Lower leg skin (tissue), 4 donors: ENCODE data around the gene TCEA2. TPM values are rescaled to one million over a fixed set of nuclear protein-coding genes. Genes with fewer than 3 reads are reported as not detected.

ENCODE experiments used
- DNase-seq, 2 donors: peaks; one replicate each; pipeline ENCODE4 v3.0.0-alpha.2; 2019; ENCODE audit warnings: low spot score in 2 of 2
- H3K4me3 ChIP-seq: fragments of 200-600 bp; sonication (generic); 2 replicates; pipeline ENCODE4 v1.5.1; 2017; ENCODE audit warnings: mild to moderate bottlenecking, low read depth; ENCODE audit not compliant: poor library complexity, severe bottlenecking
- POLR2A ChIP-seq, 2 donors: fragments of 450-650 bp; IDR thresholded peaks; one replicate each; pipeline ENCODE4 v1.6.1; 2016 to 2017; ENCODE audit warnings: antibody characterized with exemption in 2 of 2, mild to moderate bottlenecking in 1 of 2, moderate library complexity in 1 of 2
- WGBS, 2 donors: methylation state at CpG; one replicate each; pipeline ENCODE4 v1.1.5; 2018; 5-methylcytosine and 5-hydroxymethylcytosine counted together
- intact Hi-C: fragments of 100-400 bp; cut with DNase I; formaldehyde crosslinking; loops from one replicate; pipeline ENCODE4 v1.15.0; 2023; ENCODE audit warnings: low total_unique reads
- total RNA-seq, 4 donors: library from RNA; depleted of rRNA; stranded (reverse); fragments of >200 nt; gene quantifications; one replicate each; pipeline ENCODE4 v1.1.0, GENCODE V29; 2016
- TF ChIP-seq, protein P1 (sequence below), 3 donors: fragments of 450-650 bp; IDR thresholded peaks; one replicate each; pipeline ENCODE4 v1.5.1; 2016; ENCODE audit warnings: antibody characterized with exemption in 3 of 3, mild to moderate bottlenecking in 3 of 3, moderate library complexity in 2 of 3

TCEA2 gene
- total RNA-seq, 4 donors from 2014 or later: 16.5 to 52.3 (median 22.8) TPM

DNA sequence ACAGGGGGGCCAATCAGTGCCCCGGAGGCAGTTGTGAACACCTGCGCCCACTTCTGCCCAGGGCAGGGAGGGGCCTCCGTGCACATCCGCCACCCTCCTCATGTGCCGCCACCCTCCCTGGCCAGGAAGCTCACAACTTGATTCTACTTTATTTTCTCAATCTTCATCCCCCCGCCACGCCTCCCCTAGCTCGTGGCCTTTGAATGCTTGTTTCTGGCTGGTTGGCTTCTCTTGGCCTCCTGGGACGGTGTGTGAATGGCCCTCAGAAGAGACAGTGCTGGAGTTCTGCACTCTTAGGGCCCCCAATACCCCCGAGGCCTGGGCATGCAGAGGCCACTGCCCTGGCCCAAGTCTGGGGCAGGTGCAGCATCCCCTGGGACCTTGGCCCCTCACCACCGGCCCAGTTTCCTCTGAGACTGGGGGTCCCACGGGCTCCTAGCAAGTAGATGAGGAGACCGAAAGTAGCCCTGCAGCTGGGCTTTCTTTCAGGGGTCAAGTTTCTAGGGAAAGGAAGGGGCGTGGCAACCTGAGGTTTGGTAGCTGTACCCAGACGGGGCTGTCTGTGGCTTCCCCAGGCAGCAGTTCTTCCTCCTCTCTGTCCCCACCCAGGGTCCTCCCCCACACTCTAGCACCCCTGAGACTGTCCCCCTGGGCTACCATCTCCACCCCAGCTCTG lies 15.0 kb downstream of the TCEA2 start:
- DNase-seq: no peak
- 35 to 46% methylated on average over 15 of the region's 15 CpGs for WGBS, 2 donors
- intact Hi-C loops: no loop called here
- TF ChIP-seq POLR2A (IDR thresholded peaks at IDR 0.05): no peak
- TF ChIP-seq, protein P1, sequence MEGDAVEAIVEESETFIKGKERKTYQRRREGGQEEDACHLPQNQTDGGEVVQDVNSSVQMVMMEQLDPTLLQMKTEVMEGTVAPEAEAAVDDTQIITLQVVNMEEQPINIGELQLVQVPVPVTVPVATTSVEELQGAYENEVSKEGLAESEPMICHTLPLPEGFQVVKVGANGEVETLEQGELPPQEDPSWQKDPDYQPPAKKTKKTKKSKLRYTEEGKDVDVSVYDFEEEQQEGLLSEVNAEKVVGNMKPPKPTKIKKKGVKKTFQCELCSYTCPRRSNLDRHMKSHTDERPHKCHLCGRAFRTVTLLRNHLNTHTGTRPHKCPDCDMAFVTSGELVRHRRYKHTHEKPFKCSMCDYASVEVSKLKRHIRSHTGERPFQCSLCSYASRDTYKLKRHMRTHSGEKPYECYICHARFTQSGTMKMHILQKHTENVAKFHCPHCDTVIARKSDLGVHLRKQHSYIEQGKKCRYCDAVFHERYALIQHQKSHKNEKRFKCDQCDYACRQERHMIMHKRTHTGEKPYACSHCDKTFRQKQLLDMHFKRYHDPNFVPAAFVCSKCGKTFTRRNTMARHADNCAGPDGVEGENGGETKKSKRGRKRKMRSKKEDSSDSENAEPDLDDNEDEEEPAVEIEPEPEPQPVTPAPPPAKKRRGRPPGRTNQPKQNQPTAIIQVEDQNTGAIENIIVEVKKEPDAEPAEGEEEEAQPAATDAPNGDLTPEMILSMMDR (IDR thresholded peaks at IDR 0.05): no peak
- H3K4me3 ChIP-seq: no peak overlapping the region

DNA sequence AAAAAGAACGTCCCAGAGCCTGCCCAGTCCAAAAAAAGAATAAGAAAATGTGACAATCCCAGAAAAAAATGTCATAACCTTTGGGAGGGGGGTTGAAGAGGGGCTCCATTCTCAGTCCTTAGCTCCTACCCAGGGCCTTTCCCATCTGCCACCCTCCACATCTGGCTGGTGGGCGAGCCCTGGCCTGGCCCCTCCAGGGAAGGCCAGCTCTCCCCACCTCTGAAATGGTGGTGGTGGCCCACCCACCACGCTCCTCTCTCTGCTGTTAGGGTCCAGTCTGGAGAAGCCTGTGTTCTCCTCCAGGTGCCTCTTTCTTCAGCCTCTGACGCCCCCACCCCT lies 15.9 kb downstream of the TCEA2 start:
- no peak for TF ChIP-seq POLR2A (IDR thresholded peaks at IDR 0.05)
- TF ChIP-seq, protein P1 (IDR thresholded peaks at IDR 0.05): no peak
- 11 to 13% methylated on average over 4 of the region's 4 CpGs for WGBS, 2 donors
- DNase-seq: no peak
- peak overlapping the region; percentile 56 for H3K4me3 ChIP-seq
- intact Hi-C loops: no loop called here

- peak; percentile 64 to 94 for DNase-seq
- no peak for TF ChIP-seq POLR2A (IDR thresholded peaks at IDR 0.05)
- TF ChIP-seq, protein P1 (IDR thresholded peaks at IDR 0.05): no peak
- WGBS, 2 donors: 0 to 1% methylated on average over 9 to 34 of the region's 73 CpGs
These were observed 16.4 kb downstream of the TCEA2 start, which contains the start of gene RGS19 for GRCh38 chr20:64079273-64080012. RGS19 (minus strand) TSS chr20:64079518; CDS start chr20:64076886, 2,632 bp downstream.

DNA sequence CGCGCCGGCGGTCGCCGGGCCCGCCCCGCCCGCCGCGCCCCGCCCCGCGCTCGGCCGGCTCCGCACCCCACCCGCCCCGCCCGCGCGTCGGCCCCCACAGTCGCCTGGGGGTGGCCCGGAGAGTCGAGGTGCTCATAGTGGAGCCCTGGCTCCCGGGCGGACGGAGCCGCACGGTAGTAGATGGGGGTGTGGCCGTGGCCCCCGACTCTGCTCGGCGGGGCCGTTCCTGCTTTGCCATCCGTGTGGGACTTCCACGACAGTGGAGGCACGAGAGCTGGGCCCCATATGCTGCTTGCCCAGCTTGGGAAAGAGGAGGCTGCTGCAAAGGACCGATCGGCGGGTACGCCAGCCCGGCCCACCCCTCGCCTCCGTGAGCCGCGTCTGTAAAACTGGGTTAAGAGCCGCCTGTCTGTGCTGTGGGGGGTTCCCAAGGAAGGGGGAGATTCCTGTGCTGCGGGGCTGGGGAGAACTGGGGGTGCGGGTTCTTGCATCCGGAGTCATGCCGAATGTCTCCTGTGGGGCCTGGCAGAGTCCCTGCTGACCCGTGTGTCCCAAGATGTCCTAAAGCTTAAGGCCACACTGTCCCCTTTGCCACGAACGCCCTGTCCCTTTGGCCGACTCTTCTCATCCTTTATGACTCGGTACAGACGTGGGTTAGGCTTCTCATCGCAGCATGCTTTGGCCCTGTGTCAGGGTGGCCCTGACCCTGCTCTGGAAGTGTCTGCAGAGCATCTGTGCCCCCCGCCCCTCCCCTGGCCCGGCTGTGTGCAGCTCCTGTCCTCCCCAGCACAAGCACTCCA lies 17.2 kb downstream of the TCEA2 start, which contains the start of gene OPRL1:
Gene OPRL1 (plus strand): TSS at position 70 of the 800 bp plus-strand sequence. CDS start 12,639 bp downstream, outside the sequence.
- peak within 1 kb of the TSS; percentile 56 for H3K4me3 ChIP-seq
- TF ChIP-seq, protein P1 (IDR thresholded peaks at IDR 0.05): no peak
- TF ChIP-seq POLR2A (IDR thresholded peaks at IDR 0.05): no peak
- intact Hi-C loops: no loop called here
- WGBS, 2 donors: 12 to 16% methylated on average over 23 to 29 of the region's 62 CpGs
- DNase-seq: no peak

More at GRCh38 chr20:64079273-64080012, 16.4 kb downstream of the TCEA2 start, which contains the start of gene RGS19:
- peak within 1 kb of the TSS; percentile 56 for H3K4me3 ChIP-seq
- intact Hi-C loops: no loop called here

GRCh38 chr20:64080813-64081623 lies 18.0 kb downstream of the TCEA2 start:
- intact Hi-C loops: no loop called here
- DNase-seq: no peak
- H3K4me3 ChIP-seq: no peak overlapping the region
- TF ChIP-seq, protein P1 (IDR thresholded peaks at IDR 0.05): no peak
- TF ChIP-seq POLR2A (IDR thresholded peaks at IDR 0.05): no peak
- 71 to 81% methylated on average over 17 of the region's 17 CpGs for WGBS, 2 donors
